GM21825 (cell line): ENCODE data around the gene PIANP.
A peak's percentile ranks its signal among the peaks of the same experiment; 100 is the strongest.
"Not testable (repeated sequence)": the region's sequence is repeated elsewhere in the genome, so short reads cannot be mapped to it uniquely, and the experiment has no call there.

Source experiments
- ATAC-seq: cut with Tn5 transposase; IDR thresholded peaks from one replicate; pipeline ENCODE4 v1.9.1; 2021; ENCODE audit warnings: mild to moderate bottlenecking, moderate library complexity; ENCODE audit not compliant: unreplicated experiment

PIANP gene

GRCh38 chr12:6700646-6701051 is at the start of gene PIANP:
Gene PIANP (minus strand): TSS chr12:6700815. CDS start chr12:6698061, 2,754 bp downstream.
- ATAC-seq: no peak

GRCh38 chr12:6748761-6749160 is 48.1 kb upstream of the PIANP start:
- ATAC-seq: no peak

- no peak for ATAC-seq
Observed at GRCh38 chr12:6747216-6747615, 46.6 kb upstream of the PIANP start.

- ATAC-seq: no peak
Observed at GRCh38 chr12:6745741-6746525, 45.3 kb upstream of the PIANP start.

GRCh38 chr12:6743300-6743699 is 42.7 kb upstream of the PIANP start:
- not testable (repeated sequence) for ATAC-seq

GRCh38 chr12:6742834-6743233 is 42.2 kb upstream of the PIANP start:
- no peak for ATAC-seq

GRCh38 chr12:6742080-6742479 is 41.5 kb upstream of the PIANP start:
- ATAC-seq: not testable (repeated sequence)

- ATAC-seq: no peak
Observed at GRCh38 chr12:6736754-6737153, 36.1 kb upstream of the PIANP start.

- no peak for ATAC-seq
Observed at GRCh38 chr12:6735448-6736191, 35.0 kb upstream of the PIANP start.

- ATAC-seq: no peak
Observed at GRCh38 chr12:6734506-6735387, 34.1 kb upstream of the PIANP start.

- no peak for ATAC-seq
Observed at GRCh38 chr12:6730169-6730568, 29.6 kb upstream of the PIANP start.

GRCh38 chr12:6729186-6729585 is 28.6 kb upstream of the PIANP start:
- no peak for ATAC-seq

- no peak for ATAC-seq
Observed at GRCh38 chr12:6725350-6725749, 24.7 kb upstream of the PIANP start.

- peak; percentile 20 for ATAC-seq
Observed at GRCh38 chr12:6724409-6724797, 23.8 kb upstream of the PIANP start.

- ATAC-seq: peak; percentile 93
Observed at GRCh38 chr12:6723607-6724408, 23.2 kb upstream of the PIANP start, which contains the start of gene COPS7A. Gene COPS7A (plus strand): TSS chr12:6724046. CDS start chr12:6724657, 611 bp downstream.

GRCh38 chr12:6722863-6723262 is 22.2 kb upstream of the PIANP start:
- no peak for ATAC-seq

GRCh38 chr12:6716874-6717437 is 16.3 kb upstream of the PIANP start:
- ATAC-seq: no peak

- not testable (repeated sequence) for ATAC-seq
Observed at GRCh38 chr12:6716031-6716873, 15.6 kb upstream of the PIANP start.

GRCh38 chr12:6708960-6709394 is 8.4 kb upstream of the PIANP start:
- ATAC-seq: no peak
